H9 (cell line): ENCODE results near the gene TLL2. TPM values are rescaled to one million over a fixed set of nuclear protein-coding genes. Genes with fewer than 3 reads are reported as not detected.

Experiments used
- DNase-seq: peaks from one replicate; pipeline ENCODE4 v3.0.0-alpha.2; 2017
- H2AFZ ChIP-seq: one replicate; pipeline ENCODE4 v1.6.1; 2013; ENCODE audit warnings: mild to moderate bottlenecking, low read length, control low read depth, moderate library complexity
- H2AK5ac ChIP-seq: 2 replicates; pipeline ENCODE4 v1.6.1; 2013; ENCODE audit warnings: low read length, control low read depth, mixed read lengths; ENCODE audit not compliant: insufficient read length
- H2BK120ac ChIP-seq: one replicate; pipeline ENCODE4 v1.6.1; 2013; ENCODE audit warnings: low read depth, mild to moderate bottlenecking, low read length, control low read depth, inconsistent platforms; ENCODE audit not compliant: poor library complexity, severe bottlenecking
- H2BK12ac ChIP-seq: 2 replicates; pipeline ENCODE4 v1.6.1; 2013; ENCODE audit warnings: low read length, control low read depth, mixed read lengths, low read depth; ENCODE audit not compliant: insufficient read length
- H2BK15ac ChIP-seq: 2 replicates; pipeline ENCODE4 v1.6.1; 2013; ENCODE audit warnings: low read depth, low read length, control low read depth
- H2BK20ac ChIP-seq: one replicate; pipeline ENCODE4 v1.6.1; 2013; ENCODE audit warnings: low read depth, mild to moderate bottlenecking, low read length, control low read depth, inconsistent platforms; ENCODE audit not compliant: poor library complexity, severe bottlenecking
- H2BK5ac ChIP-seq: 2 replicates; pipeline ENCODE4 v1.6.1; 2013; ENCODE audit warnings: low read length, control low read depth, mixed read lengths; ENCODE audit not compliant: insufficient read length
- H3K14ac ChIP-seq: 2 replicates; pipeline ENCODE4 v1.6.1; 2013; ENCODE audit warnings: low read length, control low read depth; ENCODE audit not compliant: insufficient read depth
- H3K18ac ChIP-seq: 2 replicates; pipeline ENCODE4 v1.6.1; 2013; ENCODE audit warnings: low read depth, mild to moderate bottlenecking, mixed read lengths, low read length, control low read depth; ENCODE audit not compliant: insufficient read length
- H3K23ac ChIP-seq: 2 replicates; pipeline ENCODE4 v1.6.1; 2013; ENCODE audit warnings: low read length, control low read depth, mixed read lengths, low read depth; ENCODE audit not compliant: insufficient read length
- H3K23me2 ChIP-seq: 2 replicates; pipeline ENCODE4 v1.6.1; 2013; ENCODE audit warnings: low read depth, mild to moderate bottlenecking, mixed read lengths, low read length, control low read depth; ENCODE audit not compliant: insufficient read length, poor library complexity, severe bottlenecking
- H3K27ac ChIP-seq: 2 replicates; pipeline ENCODE4 v1.5.1; 2013; ENCODE audit warnings: low read length, control low read depth, mixed read lengths, low read depth; ENCODE audit not compliant: insufficient read length
- H3K27me3 ChIP-seq: 2 replicates; pipeline ENCODE4 v1.6.1; 2013; ENCODE audit warnings: low read length, control low read depth, inconsistent platforms; ENCODE audit not compliant: insufficient read depth
- H3K4ac ChIP-seq: 2 replicates; pipeline ENCODE4 v1.6.1; 2013; ENCODE audit warnings: low read depth, mild to moderate bottlenecking, control low read depth, inconsistent platforms, low read length, moderate library complexity
- H3K4me1 ChIP-seq: 2 replicates; pipeline ENCODE4 v1.6.1; 2013; ENCODE audit warnings: low read length, control low read depth, inconsistent platforms; ENCODE audit not compliant: insufficient read depth
- H3K4me2 ChIP-seq: 2 replicates; pipeline ENCODE4 v1.6.1; 2013; ENCODE audit warnings: low read length, control low read depth, mixed read lengths; ENCODE audit not compliant: insufficient read length, insufficient read depth
- H3K56ac ChIP-seq: 2 replicates; pipeline ENCODE4 v1.6.1; 2013; ENCODE audit warnings: low read depth, mild to moderate bottlenecking, mixed read lengths, low read length, control low read depth; ENCODE audit not compliant: insufficient read length
- H3K79me1 ChIP-seq: 2 replicates; pipeline ENCODE4 v1.6.1; 2013; ENCODE audit warnings: low read depth, mild to moderate bottlenecking, moderate library complexity, low read length, control low read depth, inconsistent platforms; ENCODE audit not compliant: insufficient read depth, poor library complexity, severe bottlenecking
- H3K79me2 ChIP-seq: 2 replicates; pipeline ENCODE4 v1.6.1; 2013; ENCODE audit warnings: low read length, control low read depth, inconsistent platforms; ENCODE audit not compliant: insufficient read depth
- H3K9ac ChIP-seq: 2 replicates; pipeline ENCODE4 v1.6.1; 2013; ENCODE audit warnings: low read length, control low read depth, mixed read lengths; ENCODE audit not compliant: insufficient read length; ENCODE audit errors: extremely low read depth
- H3K9me3 ChIP-seq: one replicate; pipeline ENCODE4 v1.6.1; 2013; ENCODE audit warnings: low read depth, low read length, inconsistent platforms; ENCODE audit not compliant: control insufficient read depth
- H3T11ph ChIP-seq: one replicate; pipeline ENCODE4 v1.6.1; 2013; ENCODE audit warnings: mild to moderate bottlenecking, low read length, control low read depth, inconsistent platforms
- H4K20me1 ChIP-seq: one replicate; pipeline ENCODE4 v1.6.1; 2013; ENCODE audit not compliant: control insufficient read depth, insufficient read length, insufficient read depth
- H4K5ac ChIP-seq: 2 replicates; pipeline ENCODE4 v1.6.1; 2013; ENCODE audit warnings: low read depth, mild to moderate bottlenecking, mixed read lengths, low read length, control low read depth; ENCODE audit not compliant: insufficient read length
- H4K8ac ChIP-seq: replicated peaks from 2 replicates; pipeline ENCODE4 v1.6.1; 2013; ENCODE audit warnings: low read length, control low read depth, mixed read lengths, low read depth; ENCODE audit not compliant: insufficient read length
- H4K91ac ChIP-seq: 2 replicates; pipeline ENCODE4 v1.6.1; 2013; ENCODE audit warnings: low read depth, mild to moderate bottlenecking, moderate library complexity, mixed read lengths, low read length, control low read depth; ENCODE audit not compliant: insufficient read length
- H3K27ac Mint-ChIP-seq, 3 experiments: 2 replicates in 2 of 3; 3 replicates in 1 of 3; pipeline ENCODE4 v1.8.0; 2020 to 2021; ENCODE audit warnings: mixed read lengths in 3 of 3, mild to moderate bottlenecking in 1 of 3, moderate library complexity in 1 of 3
- H3K27me3 Mint-ChIP-seq: 2 replicates; pipeline ENCODE4 v1.8.0; 2021; ENCODE audit warnings: low read depth, mild to moderate bottlenecking, moderate library complexity, mixed read lengths
- H3K36me3 Mint-ChIP-seq, 3 experiments: 2 replicates in 2 of 3; 3 replicates in 1 of 3; pipeline ENCODE4 v1.8.0; 2020 to 2021; ENCODE audit warnings: low read depth in 3 of 3, mixed read lengths in 3 of 3; ENCODE audit not compliant: insufficient read depth in 1 of 3
- H3K4me1 Mint-ChIP-seq, 2 experiments: 2 replicates each; pipeline ENCODE4 v1.8.0; 2020; ENCODE audit warnings: mixed read lengths in 2 of 2
- H3K4me3 Mint-ChIP-seq, 2 experiments: 2 replicates in 1 of 2; 3 replicates in 1 of 2; pipeline ENCODE4 v1.8.0; 2020 to 2021; ENCODE audit warnings: mild to moderate bottlenecking in 2 of 2, mixed read lengths in 2 of 2, moderate library complexity in 1 of 2
- H3K9me3 Mint-ChIP-seq, 2 experiments: 2 replicates in 1 of 2; 3 replicates in 1 of 2; pipeline ENCODE4 v1.8.0; 2020; ENCODE audit warnings: mild to moderate bottlenecking in 2 of 2, mixed read lengths in 2 of 2, moderate library complexity in 1 of 2
- WGBS: extraction: QIAGEN DNeasy Blood & Tissue Kit; methylation state at CpG from one replicate; pipeline ENCODE4 v1.1.7; 2013; ENCODE audit warnings: missing lambda C conversion rate, low lambda C conversion rate, mixed read lengths; ENCODE audit not compliant: insufficient read length; ENCODE audit errors: extremely low coverage; 5-methylcytosine and 5-hydroxymethylcytosine counted together
- total RNA-seq: library from RNA; stranded (reverse); gene quantifications from 2 replicates; pipeline ENCODE4 v1.2.1, GENCODE V29; 2021
- TF ChIP-seq, protein P1 (sequence below): fragments of 200-600 bp; sonication (generic); conservative IDR thresholded peaks from 3 replicates; pipeline ENCODE4 v1.8.0; 2021; ENCODE audit warnings: antibody characterized with exemption, mild to moderate bottlenecking

TLL2 gene
- total RNA-seq, 1 experiment from 2014 or later: 1.4 TPM

DNA sequence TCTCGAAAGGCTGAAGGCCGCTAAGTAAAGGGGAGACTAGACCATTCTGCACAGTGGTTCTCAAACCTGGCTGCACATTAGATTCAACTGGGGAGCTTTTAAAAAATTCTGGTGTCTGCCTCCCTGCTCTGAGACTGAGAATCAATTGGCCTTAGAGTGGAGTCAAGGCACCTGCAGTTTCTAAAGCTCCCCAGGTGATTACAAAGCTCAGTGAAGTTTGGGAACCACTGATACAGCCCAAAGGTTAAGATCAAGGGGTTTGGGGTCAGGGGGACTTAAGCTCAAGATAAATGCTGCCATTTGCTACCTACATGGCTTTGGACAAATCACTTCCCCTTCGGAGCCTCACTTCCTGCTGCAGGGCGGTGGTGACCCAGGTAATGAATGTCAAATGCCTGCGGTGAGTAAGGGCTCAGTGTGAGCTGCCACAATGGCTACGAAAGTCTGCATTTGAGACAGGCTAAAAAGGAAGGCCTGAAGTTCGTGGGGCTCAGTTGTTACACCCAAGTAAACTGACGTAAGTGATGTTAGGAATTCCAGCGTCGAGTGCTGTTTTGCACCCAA lies 72.3 kb downstream of the TLL2 start:
- Histone ChIP-seq H3K23me2 (no peaks in the 10 kb centered on the region), H2AFZ (no peak overlapping the region), H3K79me1 (no peaks in the 10 kb centered on the region), H4K20me1 (no peaks in the 10 kb centered on the region), H3K9ac (no peak overlapping the region), H3K18ac (no peak overlapping the region), H4K8ac (no peak overlapping the region), H3K4me2 (no peak overlapping the region), H3K56ac (no peak overlapping the region), H2BK20ac (no peak overlapping the region), H2AK5ac (no peak overlapping the region), H3K4me1 (peaks cover 12% of the 10 kb centered on the region), H3K4ac (no peak overlapping the region), H3K23ac (no peak overlapping the region), H2BK5ac (no peak overlapping the region), H2BK12ac (no peak overlapping the region), H4K5ac (no peak overlapping the region), H3K79me2 (no peaks in the 10 kb centered on the region), H3K14ac (0 out of 2 replicates have a peak overlapping the region, but pooled peaks have one; percentile 5), H3T11ph (no peak overlapping the region), H3K9me3 (no peaks in the 10 kb centered on the region), H3K27me3 (no peaks in the 10 kb centered on the region), H2BK120ac (no peak overlapping the region), H3K27ac (no peak overlapping the region), H2BK15ac (no peak overlapping the region), H4K91ac (no peak overlapping the region)
- Mint-ChIP-seq H3K4me1 (peaks cover 25 to 26% of the 10 kb centered on the region in 2 experiments), H3K27me3 (no peaks in the 10 kb centered on the region), H3K4me3 (peak overlapping the region in 1 of 2 experiments; percentile 56; a peak in 3 of 5 replicates), H3K27ac (peak overlapping the region in 1 of 3 experiments; percentile 46; a peak in 1 of 7 replicates), H3K9me3 (peaks cover 6 to 9% of the 10 kb centered on the region in 2 experiments), H3K36me3 (peaks cover 4 to 10% (median 9%) of the 10 kb centered on the region in 3 experiments)
- TF ChIP-seq, protein P1, sequence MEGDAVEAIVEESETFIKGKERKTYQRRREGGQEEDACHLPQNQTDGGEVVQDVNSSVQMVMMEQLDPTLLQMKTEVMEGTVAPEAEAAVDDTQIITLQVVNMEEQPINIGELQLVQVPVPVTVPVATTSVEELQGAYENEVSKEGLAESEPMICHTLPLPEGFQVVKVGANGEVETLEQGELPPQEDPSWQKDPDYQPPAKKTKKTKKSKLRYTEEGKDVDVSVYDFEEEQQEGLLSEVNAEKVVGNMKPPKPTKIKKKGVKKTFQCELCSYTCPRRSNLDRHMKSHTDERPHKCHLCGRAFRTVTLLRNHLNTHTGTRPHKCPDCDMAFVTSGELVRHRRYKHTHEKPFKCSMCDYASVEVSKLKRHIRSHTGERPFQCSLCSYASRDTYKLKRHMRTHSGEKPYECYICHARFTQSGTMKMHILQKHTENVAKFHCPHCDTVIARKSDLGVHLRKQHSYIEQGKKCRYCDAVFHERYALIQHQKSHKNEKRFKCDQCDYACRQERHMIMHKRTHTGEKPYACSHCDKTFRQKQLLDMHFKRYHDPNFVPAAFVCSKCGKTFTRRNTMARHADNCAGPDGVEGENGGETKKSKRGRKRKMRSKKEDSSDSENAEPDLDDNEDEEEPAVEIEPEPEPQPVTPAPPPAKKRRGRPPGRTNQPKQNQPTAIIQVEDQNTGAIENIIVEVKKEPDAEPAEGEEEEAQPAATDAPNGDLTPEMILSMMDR: no peak
- WGBS: no CpG with 5 or more reads among the region's 10 CpGs
- DNase-seq: no peak
